Activated CD4-positive, alpha-beta T cell treated with anti-CD3 and anti-CD28 coated beads for 24 hours (primary cell): ENCODE data around the gene MAPK9.

Source experiments
- DNase-seq, 2 donors: peaks; one replicate each; pipeline ENCODE4 v3.0.0-alpha.2; 2020; ENCODE audit warnings: low read depth in 2 of 2

MAPK9 gene

DNA sequence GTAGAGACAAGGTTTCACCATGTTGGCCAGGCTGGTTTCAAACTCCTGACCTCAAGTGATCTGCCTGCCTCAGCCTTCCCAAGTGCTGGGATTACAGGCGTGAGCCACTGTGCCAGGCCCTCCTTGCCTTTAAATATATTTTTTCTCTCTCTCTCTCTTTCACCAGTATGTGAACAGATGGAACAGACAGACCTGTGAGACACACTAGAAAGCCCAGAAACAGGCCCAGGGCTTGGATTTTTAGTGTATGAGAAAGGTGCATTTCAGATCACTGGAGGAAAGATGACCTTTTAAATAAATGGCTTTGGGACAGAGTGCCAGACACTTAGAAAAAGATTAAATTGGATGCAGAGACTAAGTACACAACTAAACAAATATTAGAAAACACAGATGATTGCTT, 86.0 kb downstream of the MAPK9 start:
- DNase-seq = no peak

GRCh38 chr5:180204276-180204819, 87.5 kb downstream of the MAPK9 start:
- no peak for DNase-seq

DNA sequence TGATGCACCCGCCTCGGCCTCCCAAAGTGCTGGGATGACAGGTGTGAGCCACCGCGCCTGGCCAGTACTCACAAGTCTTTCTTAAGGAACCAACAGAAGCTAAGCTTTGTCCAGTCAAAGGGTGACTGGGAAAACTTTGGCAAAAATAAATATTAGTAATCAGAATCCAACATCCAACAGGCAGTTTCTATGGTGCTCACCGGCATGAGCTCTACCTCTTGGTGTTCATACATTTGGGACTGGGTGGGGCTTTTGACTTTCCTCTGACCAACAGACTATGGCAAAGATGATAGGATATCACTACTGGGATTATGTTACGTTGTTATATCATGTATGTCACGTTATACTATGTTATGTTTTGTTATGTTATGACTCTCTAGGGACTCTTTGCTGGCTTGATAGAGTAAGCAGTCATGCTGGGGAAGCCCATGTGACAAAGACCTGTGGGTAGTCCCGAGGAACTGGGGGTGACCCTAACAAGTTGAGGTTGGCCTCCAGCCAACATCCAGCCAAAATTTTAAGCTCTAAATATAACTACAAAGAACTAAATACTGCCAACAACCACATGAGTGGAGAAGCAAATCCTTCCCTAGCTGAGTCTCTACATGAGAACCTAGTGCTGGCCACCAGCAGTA, 88.8 kb downstream of the MAPK9 start:
- DNase-seq = no peak

GRCh38 chr5:180201051-180201987, 90.6 kb downstream of the MAPK9 start:
- no peak for DNase-seq

- no peak for DNase-seq
Measured at GRCh38 chr5:180199390-180199789, 92.5 kb downstream of the MAPK9 start.

GRCh38 chr5:180198208-180198607, 93.7 kb downstream of the MAPK9 start:
- DNase-seq = no peak

GRCh38 chr5:180197016-180197702, 94.7 kb downstream of the MAPK9 start:
- no peak for DNase-seq

- DNase-seq = no peak
Measured at GRCh38 chr5:180194410-180195345, 97.2 kb downstream of the MAPK9 start.

DNA sequence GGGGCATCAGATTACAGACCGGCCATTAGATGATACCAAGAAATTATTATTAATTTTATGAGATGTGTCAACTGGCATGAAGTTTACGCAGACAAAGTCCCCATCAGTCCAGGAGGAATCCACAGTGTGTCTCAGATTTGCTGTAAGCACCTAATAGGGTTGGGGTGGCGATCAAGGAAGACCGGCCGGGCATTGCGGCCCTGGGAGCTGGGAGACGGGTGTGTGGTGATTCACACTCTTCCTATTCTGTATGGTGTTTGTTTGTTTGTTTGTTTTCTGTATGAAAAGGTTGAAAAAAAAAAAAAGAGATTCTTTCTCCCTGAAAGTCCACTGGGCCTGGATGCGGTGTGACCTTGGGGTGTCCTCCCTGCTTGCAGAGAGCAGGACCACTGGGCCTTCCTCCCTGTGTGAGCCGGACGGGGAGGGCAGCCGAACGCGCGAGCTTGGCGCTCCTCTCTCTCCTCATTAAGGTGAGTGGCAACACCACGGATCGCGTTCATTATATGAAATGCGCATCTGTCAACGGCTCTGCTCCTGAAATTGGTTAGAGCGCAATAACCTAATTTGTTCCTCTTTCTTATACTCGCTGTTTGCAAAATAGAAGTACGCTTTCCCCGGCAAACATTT, 98.0 kb downstream of the MAPK9 start:
- no peak for DNase-seq

GRCh38 chr5:180191716-180192115, 100.2 kb downstream of the MAPK9 start:
- no peak for DNase-seq

DNA sequence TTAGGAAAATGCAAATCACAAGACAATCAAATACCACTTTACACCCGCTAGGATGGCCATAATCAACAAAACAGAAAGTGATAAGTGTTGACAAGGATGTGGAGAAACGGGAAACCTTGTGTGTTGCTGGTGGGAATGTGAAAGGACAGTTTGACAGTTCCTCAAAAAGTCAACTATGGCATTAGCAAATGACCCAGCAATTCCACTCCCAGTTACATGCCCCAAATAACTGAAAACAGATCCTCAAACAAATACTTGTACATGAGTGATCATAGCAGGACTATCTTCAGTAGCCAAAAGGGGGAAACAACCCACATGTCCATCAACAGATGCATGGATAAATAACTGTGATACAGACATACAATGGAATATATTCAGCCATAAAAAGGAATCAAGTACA, 104.1 kb downstream of the MAPK9 start:
- no peak for DNase-seq
